IPS-NIHi11 (cell line): ENCODE results near the gene TMEM69.
"Not testable (repeated sequence)": the region's sequence is repeated elsewhere in the genome, so short reads cannot be mapped to it uniquely, and the experiment has no call there.

Experiments
- DNase-seq: peaks from one replicate; pipeline ENCODE4 v3.0.0; 2012; ENCODE audit warnings: mixed read lengths, low spot score

The TMEM69 gene

DNA sequence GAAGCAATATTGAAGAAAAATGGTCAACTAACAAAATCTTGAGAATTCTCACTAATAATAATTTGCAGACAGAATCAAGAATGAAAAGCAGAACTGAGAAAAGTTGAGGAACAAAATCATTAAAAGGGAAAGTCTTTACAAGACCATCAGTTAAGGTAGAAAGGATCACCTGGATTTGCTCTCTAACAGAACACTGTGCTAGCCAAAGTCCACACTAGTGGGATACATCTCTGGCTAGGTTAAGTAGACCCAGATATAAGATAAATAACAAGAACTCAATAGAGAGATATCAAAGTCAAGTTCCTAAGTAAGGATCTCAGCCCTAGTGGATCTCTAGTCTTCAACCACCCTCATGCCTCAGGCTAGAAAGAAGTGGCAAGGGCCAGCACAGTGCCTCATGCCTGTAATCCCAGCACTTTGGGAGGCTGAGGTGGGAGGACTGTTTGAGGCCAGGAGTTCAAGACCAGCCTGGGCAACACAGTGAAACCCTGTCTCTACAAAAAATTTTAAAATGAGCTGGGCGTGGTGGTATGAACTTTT is 42.9 kb downstream of the TMEM69 start:
- DNase-seq: no peak

DNA sequence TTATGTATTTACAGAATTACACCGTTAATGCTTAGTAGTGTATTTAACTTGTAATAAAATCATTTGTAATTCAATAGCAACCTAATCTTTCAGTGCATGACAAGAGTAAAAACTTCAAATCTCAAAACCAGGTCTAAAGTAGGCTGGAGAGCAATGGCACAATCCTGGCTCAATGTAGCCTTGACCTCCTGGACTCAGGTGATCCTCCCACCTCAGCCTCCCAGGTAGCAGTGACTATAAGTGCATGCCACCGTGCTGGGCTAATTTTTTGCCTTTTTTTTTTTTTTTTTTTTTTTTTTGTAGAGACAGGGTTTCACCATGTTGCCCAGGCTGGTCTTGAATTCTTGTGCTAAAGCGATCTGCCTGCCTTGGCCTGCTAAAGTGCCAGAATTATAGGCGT is 51.2 kb downstream of the TMEM69 start:
- no peak for DNase-seq

DNA sequence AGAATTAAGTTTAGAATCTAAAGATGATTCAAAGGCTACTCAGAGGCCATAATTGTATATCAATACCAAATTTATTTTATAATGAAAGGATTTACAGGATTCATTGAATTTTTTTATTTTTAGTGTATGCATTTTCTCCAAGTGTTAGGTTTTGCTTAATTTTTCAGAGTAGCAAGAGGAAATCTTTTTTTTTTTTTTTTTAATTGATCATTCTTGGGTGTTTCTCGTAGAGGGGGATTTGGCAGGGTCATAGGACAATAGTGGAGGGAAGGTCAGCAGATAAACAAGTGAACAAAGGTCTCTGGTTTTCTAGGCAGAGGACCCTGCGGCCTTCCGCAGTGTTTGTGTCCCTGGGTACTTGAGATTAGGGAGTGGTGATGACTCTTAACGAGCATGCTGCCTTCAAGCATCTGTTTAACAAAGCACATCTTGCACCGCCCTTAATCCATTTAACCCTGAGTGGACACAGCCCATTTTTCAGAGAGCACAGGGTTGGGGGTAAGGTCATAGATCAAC is 51.7 kb downstream of the TMEM69 start:
- not testable (repeated sequence) for DNase-seq
